ENCODE results near the gene PCDHB9. TPM values are rescaled to one million over a fixed set of nuclear protein-coding genes. Genes with fewer than 3 reads are reported as not detected.
"Not testable (repeated sequence)": the region's sequence is repeated elsewhere in the genome, so short reads cannot be mapped to it uniquely, and the experiment has no call there.

Gene PCDHB9
- polyA plus RNA-seq (2012; ENCODE audit: missing spikeins), result not detected

- TF ChIP-seq TAF1 (IDR thresholded peaks at IDR 0.05; ENCODE audit: borderline replicate concordance, low read depth, low read length) (no peak), POLR2A (IDR thresholded peaks at IDR 0.05; ENCODE audit: low read depth, low read length) (no peak), POLR2AphosphoS5 (IDR thresholded peaks at IDR 0.05; ENCODE audit: low read depth, low read length) (no peak)
- DNase-seq (ENCODE audit: insufficient read length) (no peak), FAIRE-seq (no peak)
Measured at GRCh38 chr5:141186897-141187512, at the start of gene PCDHB9. Gene PCDHB9 (plus strand): TSS chr5:141187161. CDS start chr5:141187319, 158 bp downstream.

- not testable (repeated sequence) for FAIRE-seq; DNase-seq (ENCODE audit: insufficient read length)
Measured at GRCh38 chr5:141137346-141137745, 49.6 kb upstream of the PCDHB9 start.

GRCh38 chr5:141149812-141150211, 37.1 kb upstream of the PCDHB9 start, which contains the start of gene PCDHB6:
Gene PCDHB6 (plus strand): TSS chr5:141150057. CDS start chr5:141150258, 201 bp downstream.
- no peak for TF ChIP-seq POLR2AphosphoS5 (IDR thresholded peaks at IDR 0.05; ENCODE audit: low read depth, low read length)
- no peak for TF ChIP-seq POLR2A (IDR thresholded peaks at IDR 0.05; ENCODE audit: low read depth, low read length)
- no peak for TF ChIP-seq TAF1 (IDR thresholded peaks at IDR 0.05; ENCODE audit: borderline replicate concordance, low read depth, low read length)
- no peak for FAIRE-seq
- no peak for DNase-seq (ENCODE audit: insufficient read length)

DNA sequence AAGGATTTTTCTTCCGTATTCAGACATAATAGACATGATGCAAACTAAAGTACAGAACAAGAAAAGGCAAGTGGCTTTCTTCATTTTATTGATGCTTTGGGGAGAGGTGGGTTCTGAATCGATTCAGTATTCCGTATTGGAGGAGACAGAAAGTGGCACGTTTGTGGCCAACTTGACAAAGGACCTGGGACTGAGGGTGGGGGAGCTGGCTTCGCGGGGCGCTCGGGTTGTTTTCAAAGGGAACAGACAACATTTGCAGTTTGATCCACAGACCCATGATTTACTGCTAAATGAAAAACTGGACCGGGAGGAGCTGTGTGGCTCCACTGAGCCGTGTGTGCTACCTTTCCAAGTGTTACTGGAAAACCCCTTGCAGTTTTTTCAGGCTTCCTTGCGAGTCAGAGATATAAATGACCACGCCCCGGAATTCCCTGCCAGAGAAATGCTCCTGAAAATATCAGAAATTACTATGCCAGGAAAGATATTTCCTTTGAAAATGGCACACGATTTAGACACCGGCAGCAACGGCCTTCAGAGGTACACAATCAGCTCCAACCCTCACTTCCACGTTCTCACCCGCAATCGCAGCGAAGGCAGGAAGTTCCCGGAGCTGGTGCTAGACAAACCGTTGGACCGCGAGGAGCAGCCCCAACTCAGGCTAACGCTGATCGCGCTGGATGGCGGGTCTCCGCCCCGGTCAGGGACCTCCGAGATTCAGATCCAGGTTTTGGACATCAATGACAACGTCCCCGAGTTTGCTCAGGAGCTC, 36.6 kb upstream of the PCDHB9 start:
- TF ChIP-seq POLR2AphosphoS5 (IDR thresholded peaks at IDR 0.05; ENCODE audit: low read depth, low read length) (no peak), POLR2A (IDR thresholded peaks at IDR 0.05; ENCODE audit: low read depth, low read length) (no peak), TAF1 (IDR thresholded peaks at IDR 0.05; ENCODE audit: borderline replicate concordance, low read depth, low read length) (no peak)
- FAIRE-seq (no peak), DNase-seq (ENCODE audit: insufficient read length) (no peak)

DNA sequence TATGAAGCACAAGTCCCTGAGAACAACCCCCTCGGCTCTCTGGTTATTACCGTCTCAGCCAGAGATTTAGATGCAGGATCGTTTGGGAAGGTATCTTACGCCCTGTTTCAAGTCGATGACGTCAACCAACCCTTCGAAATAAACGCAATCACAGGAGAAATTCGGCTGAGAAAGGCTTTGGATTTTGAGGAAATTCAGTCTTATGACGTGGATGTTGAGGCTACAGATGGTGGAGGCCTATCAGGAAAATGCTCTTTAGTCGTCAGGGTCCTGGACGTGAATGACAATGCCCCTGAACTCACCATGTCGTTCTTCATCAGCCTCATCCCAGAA, 36.0 kb upstream of the PCDHB9 start:
- TF ChIP-seq POLR2AphosphoS5 (IDR thresholded peaks at IDR 0.05; ENCODE audit: low read depth, low read length) (no peak), POLR2A (IDR thresholded peaks at IDR 0.05; ENCODE audit: low read depth, low read length) (no peak), TAF1 (IDR thresholded peaks at IDR 0.05; ENCODE audit: borderline replicate concordance, low read depth, low read length) (no peak)
- DNase-seq (ENCODE audit: insufficient read length) (no peak), FAIRE-seq (no peak)

DNA sequence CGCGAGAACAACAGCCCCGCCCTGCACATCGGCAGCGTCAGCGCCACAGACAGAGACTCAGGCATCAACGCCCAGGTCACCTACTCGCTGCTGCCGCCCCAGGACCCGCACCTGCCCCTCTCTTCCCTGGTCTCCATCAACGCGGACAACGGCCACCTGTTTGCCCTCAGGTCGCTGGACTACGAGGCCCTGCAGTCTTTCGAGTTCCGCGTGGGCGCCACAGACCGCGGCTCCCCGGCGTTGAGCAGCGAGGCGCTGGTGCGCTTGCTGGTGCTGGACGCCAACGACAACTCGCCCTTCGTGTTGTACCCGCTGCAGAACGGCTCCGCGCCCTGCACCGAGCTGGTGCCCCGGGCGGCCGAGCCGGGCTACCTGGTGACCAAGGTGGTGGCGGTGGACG, 35.3 kb upstream of the PCDHB9 start:
- FAIRE-seq; DNase-seq (ENCODE audit: insufficient read length): not testable (repeated sequence)

DNA sequence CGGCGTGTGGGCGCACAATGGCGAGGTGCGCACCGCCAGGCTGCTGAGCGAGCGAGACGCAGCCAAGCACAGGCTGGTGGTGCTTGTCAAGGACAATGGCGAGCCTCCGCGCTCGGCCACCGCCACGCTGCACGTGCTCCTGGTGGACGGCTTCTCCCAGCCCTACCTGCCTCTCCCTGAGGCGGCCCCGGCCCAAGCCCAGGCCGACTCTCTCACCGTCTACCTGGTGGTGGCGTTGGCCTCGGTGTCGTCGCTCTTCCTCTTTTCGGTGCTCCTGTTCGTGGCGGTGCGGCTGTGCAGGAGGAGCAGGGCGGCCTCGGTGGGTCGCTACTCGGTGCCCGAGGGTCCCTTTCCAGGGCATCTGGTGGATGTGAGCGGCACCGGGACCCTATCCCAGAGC, 34.9 kb upstream of the PCDHB9 start:
- DNase-seq (ENCODE audit: insufficient read length); FAIRE-seq: not testable (repeated sequence)

DNA sequence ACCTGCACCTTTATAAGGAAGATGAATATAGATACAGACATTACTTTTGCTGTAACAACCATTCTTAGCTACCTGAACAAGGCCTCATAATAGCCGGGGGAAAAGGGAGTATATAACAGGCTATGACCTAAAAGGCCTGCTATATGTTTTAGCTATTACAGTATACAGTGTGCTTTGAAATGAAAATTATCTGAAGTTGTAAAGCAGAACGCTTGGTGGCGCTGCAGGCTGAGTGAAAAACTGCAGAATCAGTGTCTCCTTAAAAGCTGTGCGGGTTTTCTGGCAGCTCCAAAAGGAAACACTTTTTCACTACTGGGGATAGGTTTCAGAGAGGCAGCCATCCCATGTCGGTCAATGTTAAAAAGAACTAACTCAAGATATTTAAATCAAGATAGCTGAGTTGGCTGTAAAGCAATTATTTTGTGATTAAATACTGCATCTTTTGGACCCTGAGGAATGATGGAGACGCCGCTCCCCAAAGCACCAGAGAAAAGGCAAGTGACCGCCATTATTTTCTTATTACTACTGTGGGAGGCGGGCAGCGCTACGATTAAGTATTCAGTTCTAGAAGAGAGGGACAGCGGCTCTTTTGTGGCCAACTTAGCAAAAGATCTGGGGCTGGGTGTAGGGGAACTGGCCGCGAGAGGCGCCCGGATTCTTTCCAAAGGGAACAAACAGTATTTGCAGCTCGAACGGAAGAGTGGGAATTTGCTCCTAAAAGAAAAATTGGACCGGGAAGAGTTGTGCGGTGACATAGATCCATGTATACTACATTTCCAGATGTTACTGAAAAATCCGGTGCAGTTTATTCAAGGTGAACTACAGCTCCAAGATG, 31.2 kb upstream of the PCDHB9 start:
- TF ChIP-seq POLR2A (IDR thresholded peaks at IDR 0.05; ENCODE audit: low read depth, low read length), result no peak
- no peak for TF ChIP-seq POLR2AphosphoS5 (IDR thresholded peaks at IDR 0.05; ENCODE audit: low read depth, low read length)
- TF ChIP-seq TAF1 (IDR thresholded peaks at IDR 0.05; ENCODE audit: borderline replicate concordance, low read depth, low read length), result no peak
- DNase-seq (ENCODE audit: insufficient read length) (no peak), FAIRE-seq (no peak)

DNA sequence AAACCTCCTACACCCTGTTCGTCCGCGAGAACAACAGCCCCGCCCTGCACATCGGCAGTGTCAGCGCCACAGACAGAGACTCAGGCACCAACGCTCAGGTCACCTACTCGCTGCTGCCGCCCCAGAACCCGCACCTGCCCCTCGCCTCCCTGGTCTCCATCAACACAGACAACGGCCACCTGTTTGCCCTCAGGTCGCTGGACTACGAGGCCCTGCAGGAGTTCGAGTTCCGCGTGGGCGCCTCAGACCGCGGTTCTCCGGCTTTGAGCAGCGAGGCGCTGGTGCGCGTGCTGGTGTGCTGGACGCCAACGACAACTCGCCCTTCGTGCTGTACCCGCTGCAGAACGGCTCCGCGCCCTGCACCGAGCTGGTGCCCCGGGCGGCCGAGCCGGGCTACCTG, 29.6 kb upstream of the PCDHB9 start:
- not testable (repeated sequence) for FAIRE-seq; DNase-seq (ENCODE audit: insufficient read length)

GRCh38 chr5:141157901-141158300, 29.1 kb upstream of the PCDHB9 start:
- not testable (repeated sequence) for FAIRE-seq

GRCh38 chr5:141172381-141173204, 14.4 kb upstream of the PCDHB9 start, which contains the start of gene PCDHB7:
Gene PCDHB7 (plus strand): TSS chr5:141172644. CDS start chr5:141172836, 192 bp downstream.
- DNase-seq (ENCODE audit: insufficient read length) (no peak), FAIRE-seq (no peak)
- TF ChIP-seq TAF1 (IDR thresholded peaks at IDR 0.05; ENCODE audit: borderline replicate concordance, low read depth, low read length) (no peak), POLR2A (IDR thresholded peaks at IDR 0.05; ENCODE audit: low read depth, low read length) (no peak), POLR2AphosphoS5 (IDR thresholded peaks at IDR 0.05; ENCODE audit: low read depth, low read length) (no peak)

More at GRCh38 chr5:141157901-141158300, 29.1 kb upstream of the PCDHB9 start:
- DNase-seq (ENCODE audit: insufficient read length), result not testable (repeated sequence)

DNA sequence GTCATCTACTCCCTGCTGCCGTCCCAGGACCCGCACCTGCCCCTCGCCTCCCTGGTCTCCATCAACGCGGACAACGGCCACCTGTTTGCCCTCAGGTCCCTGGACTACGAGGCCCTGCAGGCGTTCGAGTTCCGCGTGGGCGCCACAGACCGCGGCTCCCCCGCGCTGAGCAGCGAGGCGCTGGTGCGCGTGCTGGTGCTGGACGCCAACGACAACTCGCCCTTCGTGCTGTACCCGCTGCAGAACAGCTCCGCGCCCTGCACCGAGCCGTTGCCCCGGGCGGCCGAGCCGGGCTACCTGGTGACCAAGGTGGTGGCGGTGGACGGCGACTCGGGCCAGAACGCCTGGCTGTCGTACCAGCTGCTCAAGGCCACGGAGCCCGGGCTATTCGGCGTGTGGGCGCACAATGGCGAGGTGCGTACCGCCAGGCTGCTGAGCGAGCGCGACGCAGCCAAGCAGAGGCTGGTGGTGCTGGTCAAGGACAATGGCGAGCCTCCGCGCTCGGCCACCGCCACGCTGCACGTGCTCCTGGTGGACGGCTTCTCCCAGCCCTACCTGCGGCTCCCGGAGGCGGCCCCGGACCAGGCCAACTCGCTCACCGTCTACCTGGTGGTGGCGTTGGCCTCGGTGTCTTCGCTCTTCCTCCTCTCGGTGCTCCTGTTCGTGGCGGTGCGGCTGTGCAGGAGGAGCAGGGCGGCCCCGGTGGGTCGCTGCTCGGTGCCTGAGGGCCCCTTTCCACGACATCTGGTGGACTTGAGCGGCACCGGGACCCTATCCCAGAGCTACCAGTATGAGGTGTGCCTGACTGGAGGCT, 12.5 kb upstream of the PCDHB9 start:
- FAIRE-seq; DNase-seq (ENCODE audit: insufficient read length): not testable (repeated sequence)

Measured in GM12892 (cell line).